Measurements from ENCODE around the gene LAD1.

- TF ChIP-seq CTCF (IDR thresholded peaks at IDR 0.05 in 8 of 11, conservative IDR thresholded peaks at IDR 0.05 in 3 of 11): no peak
- TF ChIP-seq POLR2A (IDR thresholded peaks at IDR 0.05): no peak
Measured at GRCh38 chr1:201344206-201345080, 54.7 kb downstream of the LAD1 start.
